Measurements from ENCODE around the gene VENTX.

The VENTX gene

DNA sequence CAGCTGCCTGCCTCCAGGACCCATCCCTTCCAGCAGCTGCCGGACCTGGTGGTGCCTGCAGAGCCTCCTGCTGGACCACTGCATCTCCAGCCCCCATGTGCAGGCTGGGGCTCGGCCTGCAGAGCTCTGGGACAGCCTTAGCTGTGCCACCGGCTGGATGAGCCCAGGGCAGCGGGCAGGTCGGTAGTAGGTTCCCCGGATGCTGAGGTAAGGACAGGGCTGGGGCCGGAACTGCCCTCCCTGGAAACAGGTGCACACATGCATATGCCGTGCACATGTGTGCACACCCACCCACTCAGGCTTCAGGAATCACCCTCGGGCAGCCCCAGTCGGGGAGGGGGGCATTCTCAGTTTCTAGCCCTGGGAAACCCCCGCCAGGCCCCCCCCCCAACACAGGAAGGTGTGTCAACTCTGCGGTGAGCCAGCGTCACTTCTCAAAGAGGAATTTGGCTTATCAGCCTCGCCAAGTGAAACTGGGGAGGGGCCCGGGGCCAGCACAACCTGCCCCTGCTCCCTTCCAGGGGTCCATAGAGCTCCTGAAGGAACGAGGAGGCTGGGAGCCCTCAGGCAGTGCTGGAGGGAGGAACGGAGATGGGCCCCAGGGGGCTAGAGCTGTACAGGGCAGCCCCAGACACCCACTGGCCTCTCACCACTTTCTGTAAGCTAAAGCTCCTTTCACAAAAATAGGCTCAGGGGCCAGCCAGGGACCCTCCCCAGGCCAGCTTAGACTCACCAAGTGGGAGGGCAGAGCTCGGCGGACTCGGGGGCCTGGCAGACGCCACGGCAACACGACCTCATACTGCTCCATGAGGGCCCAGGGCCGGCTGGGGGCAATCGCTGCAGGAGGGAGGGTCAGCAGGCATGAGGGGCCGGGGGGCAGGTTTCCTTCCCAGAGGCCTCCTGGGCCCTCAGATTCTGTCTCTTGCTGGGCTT lies 37.4 kb downstream of the VENTX start:
- Histone ChIP-seq H3K36me3 (ENCODE audit: insufficient read depth, low read length) (peaks cover 3% of the 10 kb centered on the region), H3K4me1 (ENCODE audit: control insufficient read depth, insufficient read depth, low read length) (no peaks in the 10 kb centered on the region), H3K9ac (ENCODE audit: low read depth, low read length) (no peak overlapping the region), H3K9me3 (replicated peaks; ENCODE audit: low read length) (no peaks in the 10 kb centered on the region), H3K27me3 (ENCODE audit: control insufficient read depth, insufficient read depth, low read length) (peaks cover 25% of the 10 kb centered on the region), H3K4me3 (ENCODE audit: low read length) (no peak overlapping the region), H3K4me2 (ENCODE audit: low read length) (no peak overlapping the region)

DNA sequence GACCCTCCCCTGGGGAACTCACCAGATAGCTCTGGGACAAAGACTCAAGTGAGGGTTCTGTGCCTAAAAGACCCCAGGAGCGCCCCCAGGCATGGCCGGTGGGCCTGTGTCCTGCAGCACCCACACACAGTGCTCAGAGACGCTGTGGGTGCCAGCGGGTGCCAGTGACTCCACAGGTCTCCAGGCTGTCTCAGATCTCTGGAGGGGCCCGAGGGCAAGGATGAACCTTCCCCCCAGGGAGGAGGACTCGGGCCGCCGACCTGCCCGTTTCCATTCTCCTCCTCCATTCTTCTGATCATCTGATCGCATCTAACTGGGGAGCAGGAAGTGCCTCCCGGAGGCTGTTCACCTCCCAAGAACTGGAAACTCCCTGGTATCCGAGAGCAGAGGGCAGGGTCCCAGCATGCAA lies 38.0 kb downstream of the VENTX start:
- no peaks in the 10 kb centered on the region for H3K4me1 ChIP-seq (ENCODE audit: control insufficient read depth, insufficient read depth, low read length)
- H3K27me3 ChIP-seq (ENCODE audit: control insufficient read depth, insufficient read depth, low read length) = peaks cover 25% of the 10 kb centered on the region
- no peak overlapping the region for H3K4me3 ChIP-seq (ENCODE audit: low read length)
- peaks cover 3% of the 10 kb centered on the region for H3K36me3 ChIP-seq (ENCODE audit: insufficient read depth, low read length)
- no peaks in the 10 kb centered on the region for H3K9me3 ChIP-seq (replicated peaks; ENCODE audit: low read length)
- H3K9ac ChIP-seq (ENCODE audit: low read depth, low read length) = no peak overlapping the region
- H3K4me2 ChIP-seq (ENCODE audit: low read length) = no peak overlapping the region

DNA sequence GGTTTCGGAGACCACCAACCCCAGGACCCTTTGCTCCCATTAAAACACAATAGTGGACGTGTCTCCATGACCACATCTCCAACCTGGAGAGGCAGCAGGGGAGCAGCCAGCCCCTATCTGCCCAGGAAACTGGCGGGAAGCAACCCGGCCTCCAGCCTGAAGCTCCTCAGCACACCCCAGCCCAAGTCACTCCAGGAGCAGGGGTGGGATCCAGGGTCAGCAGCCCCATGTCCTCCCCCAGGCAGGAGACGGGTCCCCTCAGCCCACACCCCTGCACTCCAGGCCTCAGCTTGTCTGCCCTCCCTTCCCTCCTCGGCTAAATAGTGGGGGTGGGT lies 38.4 kb downstream of the VENTX start:
- Histone ChIP-seq H3K4me3 (ENCODE audit: low read length) (no peak overlapping the region), H3K9me3 (replicated peaks; ENCODE audit: low read length) (no peaks in the 10 kb centered on the region), H3K27me3 (ENCODE audit: control insufficient read depth, insufficient read depth, low read length) (peaks cover 25% of the 10 kb centered on the region), H3K4me1 (ENCODE audit: control insufficient read depth, insufficient read depth, low read length) (no peaks in the 10 kb centered on the region), H3K4me2 (ENCODE audit: low read length) (no peak overlapping the region), H3K36me3 (ENCODE audit: insufficient read depth, low read length) (peaks cover 3% of the 10 kb centered on the region), H3K9ac (ENCODE audit: low read depth, low read length) (no peak overlapping the region)

DNA sequence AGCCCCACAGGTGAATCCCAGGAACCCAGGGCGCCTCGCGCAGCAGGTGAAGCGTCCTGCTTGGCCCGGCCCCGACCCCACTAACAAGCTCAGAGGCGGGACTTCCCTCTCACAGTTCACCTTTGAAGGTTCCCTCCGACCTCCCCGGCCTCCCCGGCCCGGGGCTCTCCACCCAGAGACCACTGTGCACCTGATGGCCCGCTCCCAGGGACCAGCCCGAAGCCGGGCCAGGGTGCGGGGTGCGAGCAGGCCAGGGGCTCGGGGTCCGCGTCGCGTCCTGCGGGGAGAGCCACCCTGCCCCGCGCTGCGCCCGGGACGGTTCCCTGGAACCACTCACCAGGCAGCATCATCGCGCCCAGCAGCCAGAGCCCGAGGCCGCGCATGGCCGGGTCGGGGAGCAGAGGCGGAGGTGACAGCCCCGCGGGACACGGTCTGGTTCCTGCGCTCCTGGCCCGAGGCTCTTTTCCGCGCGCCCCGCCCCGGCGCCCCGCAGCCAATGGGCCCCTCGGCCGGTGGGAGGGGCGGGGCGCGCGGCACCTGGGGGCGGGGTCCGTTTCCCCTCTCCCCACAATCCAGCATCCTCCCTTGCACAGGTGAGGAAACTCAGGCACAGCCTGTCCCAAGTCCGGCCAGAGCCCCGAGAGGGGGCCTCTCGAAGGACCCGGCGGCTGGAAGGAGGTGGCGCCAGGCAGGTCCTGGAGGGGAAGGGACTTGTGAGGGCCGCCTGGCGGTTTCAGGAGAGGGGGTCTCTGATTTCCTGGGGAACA lies 39.0 kb downstream of the VENTX start, which contains the start of gene ADAM8:
ADAM8 (minus strand) TSS at position 434 of the 767 bp plus-strand sequence; CDS start at position 383, 51 bp downstream.
- H3K4me3 ChIP-seq (ENCODE audit: low read length) = no peak within 1 kb of the TSS
- H3K9ac ChIP-seq (ENCODE audit: low read depth, low read length) = no peak within 1 kb of the TSS
- H3K4me1 ChIP-seq (ENCODE audit: control insufficient read depth, insufficient read depth, low read length) = no peaks in the 10 kb centered on the region
- H3K4me2 ChIP-seq (ENCODE audit: low read length) = peak within 1 kb of the TSS; percentile 44
- no peaks in the 10 kb centered on the region for H3K9me3 ChIP-seq (replicated peaks; ENCODE audit: low read length)
- H3K36me3 ChIP-seq (ENCODE audit: insufficient read depth, low read length) = peaks cover 8% of the 10 kb centered on the region
- H3K27me3 ChIP-seq (ENCODE audit: control insufficient read depth, insufficient read depth, low read length) = peaks cover 25% of the 10 kb centered on the region

DNA sequence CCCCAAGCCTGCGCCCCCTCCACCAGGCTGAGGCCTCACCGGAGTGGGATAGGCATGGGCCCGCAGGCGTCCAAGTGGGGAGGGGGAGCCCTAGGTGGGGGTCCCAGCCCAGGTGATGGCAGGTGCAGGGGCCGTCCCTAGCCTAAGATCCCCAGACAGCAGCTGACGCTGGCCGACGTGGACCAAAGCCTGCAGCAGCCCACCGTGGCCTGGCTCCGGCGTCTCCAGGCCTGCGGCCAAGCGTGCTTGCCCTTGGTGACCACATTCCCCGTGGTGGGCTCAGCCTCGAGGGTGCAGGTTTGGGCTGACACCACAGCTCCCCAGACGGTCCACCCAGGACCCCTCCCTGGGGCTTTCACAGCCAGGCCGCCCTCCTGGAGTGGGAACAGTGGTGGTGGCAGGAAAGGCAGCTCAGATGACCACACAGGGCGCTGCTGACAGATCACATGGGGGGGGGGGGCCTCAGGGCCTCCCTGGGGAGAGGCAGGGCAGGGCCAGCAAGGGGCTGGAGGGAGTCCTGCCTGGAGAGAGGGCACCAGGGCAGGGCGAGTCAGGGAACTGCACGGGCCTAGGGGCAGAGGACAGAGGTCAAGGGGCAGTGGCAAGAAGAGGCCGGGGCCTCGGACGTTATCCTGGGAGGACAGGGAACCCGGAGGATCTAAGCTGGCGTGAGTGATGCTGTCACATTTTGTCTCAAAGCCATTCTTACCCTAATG lies 39.8 kb downstream of the VENTX start:
- Histone ChIP-seq H3K9ac (ENCODE audit: low read depth, low read length) (no peak overlapping the region), H3K27me3 (ENCODE audit: control insufficient read depth, insufficient read depth, low read length) (peaks cover 25% of the 10 kb centered on the region), H3K4me3 (ENCODE audit: low read length) (no peak overlapping the region), H3K4me2 (ENCODE audit: low read length) (no peak overlapping the region), H3K9me3 (replicated peaks; ENCODE audit: low read length) (no peaks in the 10 kb centered on the region), H3K36me3 (ENCODE audit: insufficient read depth, low read length) (peaks cover 16% of the 10 kb centered on the region), H3K4me1 (ENCODE audit: control insufficient read depth, insufficient read depth, low read length) (no peaks in the 10 kb centered on the region)

DNA sequence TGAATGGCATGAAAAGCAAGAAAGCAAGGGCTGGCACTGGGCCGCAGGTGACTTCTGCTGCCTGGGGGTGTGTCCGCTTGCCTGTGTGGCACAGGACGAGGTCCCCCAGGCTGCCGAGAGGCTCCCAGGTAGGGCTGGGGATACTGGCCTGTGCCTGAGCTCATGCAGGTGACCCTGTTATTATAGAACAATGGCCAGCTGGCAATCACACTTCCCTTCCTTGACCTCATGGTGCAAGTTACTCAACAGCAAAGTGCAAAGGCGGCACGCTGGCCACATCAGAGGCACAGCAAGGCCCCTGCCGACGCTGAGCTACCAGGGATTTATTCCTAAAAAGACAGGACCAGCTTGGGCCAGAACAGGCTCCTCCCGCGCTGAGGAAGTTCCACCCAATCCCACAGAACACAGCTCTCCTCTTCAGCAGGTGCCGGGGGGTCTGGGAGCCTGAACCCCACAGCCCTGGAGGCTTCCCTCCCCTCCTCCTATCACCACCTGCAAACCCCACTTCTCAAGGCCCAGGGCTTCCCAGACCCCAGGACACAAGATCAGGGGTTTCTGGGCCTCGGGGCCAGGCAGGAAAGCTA lies 40.4 kb downstream of the VENTX start:
- Histone ChIP-seq H3K4me3 (ENCODE audit: low read length) (no peak overlapping the region), H3K4me1 (ENCODE audit: control insufficient read depth, insufficient read depth, low read length) (no peaks in the 10 kb centered on the region), H3K36me3 (ENCODE audit: insufficient read depth, low read length) (peaks cover 23% of the 10 kb centered on the region), H3K4me2 (ENCODE audit: low read length) (no peak overlapping the region), H3K27me3 (ENCODE audit: control insufficient read depth, insufficient read depth, low read length) (peaks cover 25% of the 10 kb centered on the region), H3K9ac (ENCODE audit: low read depth, low read length) (no peak overlapping the region), H3K9me3 (replicated peaks; ENCODE audit: low read length) (no peaks in the 10 kb centered on the region)

DNA sequence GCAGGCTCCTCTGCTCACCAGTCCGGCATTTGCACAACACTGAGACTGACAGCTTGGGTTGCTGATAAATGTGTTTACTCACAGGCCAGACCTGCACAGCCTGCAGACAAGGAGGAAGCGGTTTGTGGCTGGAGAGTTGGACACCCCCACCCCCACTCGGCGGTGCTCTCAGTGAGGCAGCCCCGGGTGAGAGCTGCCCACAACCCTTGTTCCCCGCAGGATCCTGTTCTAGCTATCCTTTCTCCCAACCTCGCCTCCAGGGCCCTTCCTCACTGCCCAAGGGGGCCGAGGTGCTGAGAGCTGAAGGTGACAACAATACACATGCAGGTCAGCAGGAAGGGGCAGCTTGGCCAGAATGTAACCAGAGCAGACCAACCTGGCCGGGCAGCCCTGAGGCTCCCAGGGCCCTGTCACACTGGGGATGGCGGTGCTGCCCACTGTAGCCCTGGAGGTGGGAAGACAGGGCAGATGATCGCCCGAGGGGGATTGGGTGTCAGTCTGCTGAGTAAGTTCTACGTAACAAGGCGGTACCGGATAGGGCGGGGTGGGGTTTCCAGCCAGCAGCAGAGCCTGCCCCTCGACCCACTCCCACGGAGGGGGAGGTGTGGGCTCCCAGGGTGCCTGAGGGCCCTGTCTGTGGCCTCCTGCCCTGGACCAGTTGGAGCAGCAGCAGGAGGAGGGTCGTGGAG lies 41.1 kb downstream of the VENTX start:
- Histone ChIP-seq H3K4me3 (ENCODE audit: low read length) (no peak overlapping the region), H3K4me1 (ENCODE audit: control insufficient read depth, insufficient read depth, low read length) (no peaks in the 10 kb centered on the region), H3K4me2 (ENCODE audit: low read length) (no peak overlapping the region), H3K27me3 (ENCODE audit: control insufficient read depth, insufficient read depth, low read length) (peaks cover 25% of the 10 kb centered on the region), H3K9me3 (replicated peaks; ENCODE audit: low read length) (no peaks in the 10 kb centered on the region), H3K36me3 (ENCODE audit: insufficient read depth, low read length) (peaks cover 28% of the 10 kb centered on the region), H3K9ac (ENCODE audit: low read depth, low read length) (no peak overlapping the region)

DNA sequence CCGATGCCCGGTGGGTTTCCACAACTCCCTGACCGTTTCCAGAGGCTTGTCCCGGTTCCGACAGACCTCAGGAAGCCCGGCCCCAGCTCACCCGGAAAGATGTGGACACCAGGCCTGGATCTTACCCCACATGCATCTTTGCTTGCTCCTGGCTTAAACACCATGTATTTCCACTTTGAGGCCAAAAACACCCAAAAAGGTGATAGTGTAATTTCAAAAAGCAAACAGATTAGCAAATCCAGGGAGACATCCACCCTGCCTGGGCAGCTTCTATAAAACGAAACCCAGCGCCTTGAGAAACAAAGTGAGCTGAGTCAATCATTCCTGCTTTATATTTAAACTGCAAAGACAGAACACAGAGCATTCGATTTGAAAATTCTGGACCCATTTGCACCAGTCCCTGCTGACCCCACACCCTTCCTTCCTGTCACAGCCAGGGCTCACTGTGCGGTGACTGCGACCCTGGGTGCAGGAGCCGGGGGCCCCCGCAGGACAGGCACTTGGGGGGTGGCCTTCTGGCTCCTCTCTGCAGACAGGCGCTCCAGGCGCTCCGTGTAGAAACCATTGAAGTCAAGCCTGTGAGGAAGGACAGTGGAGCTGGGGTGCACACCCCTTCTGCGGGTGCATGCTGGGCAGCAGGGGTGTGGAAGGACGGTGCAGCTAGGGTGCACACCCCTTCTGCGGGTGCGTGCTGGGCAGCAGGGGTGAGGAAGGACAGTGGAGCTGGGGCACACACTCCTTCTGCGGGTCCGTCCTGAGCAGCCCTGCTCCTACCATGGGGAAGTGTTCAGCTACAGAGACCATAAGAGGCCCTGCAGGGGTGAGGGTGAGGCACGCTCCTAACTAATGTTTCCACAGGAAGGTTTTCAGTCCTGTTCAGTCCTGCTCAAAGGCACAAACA lies 41.9 kb downstream of the VENTX start:
- no peak overlapping the region for H3K4me3 ChIP-seq (ENCODE audit: low read length)
- H3K9me3 ChIP-seq (replicated peaks; ENCODE audit: low read length) = no peaks in the 10 kb centered on the region
- H3K4me2 ChIP-seq (ENCODE audit: low read length) = no peak overlapping the region
- no peak overlapping the region for H3K9ac ChIP-seq (ENCODE audit: low read depth, low read length)
- no peaks in the 10 kb centered on the region for H3K4me1 ChIP-seq (ENCODE audit: control insufficient read depth, insufficient read depth, low read length)
- H3K27me3 ChIP-seq (ENCODE audit: control insufficient read depth, insufficient read depth, low read length) = peaks cover 24% of the 10 kb centered on the region
- peaks cover 36% of the 10 kb centered on the region for H3K36me3 ChIP-seq (ENCODE audit: insufficient read depth, low read length)

DNA sequence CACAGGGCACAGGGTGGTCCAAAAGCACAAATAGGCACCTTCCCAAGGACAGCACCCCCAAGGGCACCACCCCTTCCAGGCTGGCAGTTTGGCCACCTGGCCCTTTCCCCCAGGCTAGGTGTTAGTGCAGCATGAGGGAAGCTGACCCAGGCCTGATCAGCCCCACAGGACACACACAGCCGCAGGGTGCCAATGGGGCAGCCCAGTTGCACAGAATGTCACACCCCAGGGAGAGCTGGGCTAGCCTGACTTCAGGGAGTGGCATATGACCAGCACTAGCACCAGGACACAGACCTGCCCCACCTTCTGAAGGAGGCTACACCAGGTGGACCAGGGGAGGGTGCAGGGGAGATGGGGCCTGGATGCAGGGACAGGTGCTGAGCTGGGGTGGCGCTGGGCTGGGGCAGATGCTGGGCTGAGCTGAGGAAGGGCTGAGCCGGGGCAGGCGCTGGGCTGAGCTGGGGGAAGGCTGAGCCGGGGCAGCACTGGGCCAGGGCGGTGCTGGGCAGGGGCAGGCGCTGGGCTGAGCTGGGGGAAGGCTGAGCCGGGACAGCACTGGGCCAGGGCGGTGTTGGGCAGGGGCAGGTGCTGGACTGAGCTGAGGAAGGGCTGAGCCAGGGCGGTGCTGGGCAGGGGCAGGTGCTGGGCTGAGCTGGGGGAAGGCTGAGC lies 42.9 kb downstream of the VENTX start:
- Histone ChIP-seq H3K4me2 (ENCODE audit: low read length) (no peak overlapping the region), H3K27me3 (ENCODE audit: control insufficient read depth, insufficient read depth, low read length) (peaks cover 15% of the 10 kb centered on the region), H3K4me3 (ENCODE audit: low read length) (no peak overlapping the region), H3K36me3 (ENCODE audit: insufficient read depth, low read length) (peaks cover 44% of the 10 kb centered on the region), H3K9ac (ENCODE audit: low read depth, low read length) (no peak overlapping the region), H3K4me1 (ENCODE audit: control insufficient read depth, insufficient read depth, low read length) (no peaks in the 10 kb centered on the region), H3K9me3 (replicated peaks; ENCODE audit: low read length) (no peaks in the 10 kb centered on the region)

DNA sequence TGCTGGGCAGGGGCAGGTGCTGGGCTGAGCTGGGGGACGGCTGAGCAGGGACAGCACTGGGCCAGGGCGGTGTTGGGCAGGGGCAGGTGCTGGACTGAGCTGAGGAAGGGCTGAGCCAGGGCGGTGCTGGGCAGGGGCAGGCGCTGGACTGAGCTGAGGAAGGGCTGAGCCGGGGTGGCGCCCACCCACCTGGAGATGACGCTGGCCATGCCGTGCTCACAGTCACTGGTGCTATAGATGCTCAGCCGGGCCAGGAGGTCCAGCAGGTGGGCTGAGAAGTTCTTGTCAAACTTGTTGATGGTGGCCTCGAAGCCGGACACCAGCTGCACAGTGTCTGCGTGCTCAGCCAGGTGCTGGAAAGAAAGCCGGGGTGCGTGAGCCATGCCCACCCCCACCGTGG lies 43.4 kb downstream of the VENTX start:
- H3K36me3 ChIP-seq (ENCODE audit: insufficient read depth, low read length) = peaks cover 50% of the 10 kb centered on the region
- no peaks in the 10 kb centered on the region for H3K4me1 ChIP-seq (ENCODE audit: control insufficient read depth, insufficient read depth, low read length)
- H3K9ac ChIP-seq (ENCODE audit: low read depth, low read length) = no peak overlapping the region
- H3K4me3 ChIP-seq (ENCODE audit: low read length) = no peak overlapping the region
- H3K4me2 ChIP-seq (ENCODE audit: low read length) = no peak overlapping the region
- H3K9me3 ChIP-seq (replicated peaks; ENCODE audit: low read length) = no peaks in the 10 kb centered on the region
- peaks cover 9% of the 10 kb centered on the region for H3K27me3 ChIP-seq (ENCODE audit: control insufficient read depth, insufficient read depth, low read length)

All from skeletal muscle satellite cell (primary cell).